Spleen (tissue), 7 donors: ENCODE results near the gene MOB2.

Experiments used
- POLR2A ChIP-seq, 3 donors: fragments of 450-650 bp; IDR thresholded peaks; one replicate each; pipeline ENCODE4 v1.5.1; 2017; ENCODE audit warnings: antibody characterized with exemption in 3 of 3, mild to moderate bottlenecking in 1 of 3
- TF ChIP-seq, protein P1 (sequence below), 11 experiments: fragments of 200-600 bp in 7 of 11; fragments of 450-650 bp in 4 of 11; sonication (generic) in 4 of 11; IDR thresholded peaks in 8 of 11; conservative IDR thresholded peaks in 3 of 11; 1 replicate in 7 of 11; 2 replicates in 4 of 11; pipeline versions ENCODE4 v1.4.0 to v1.8.0; 2016 to 2021; ENCODE audit warnings: antibody characterized with exemption in 11 of 11, inconsistent platforms in 4 of 11, mild to moderate bottlenecking in 1 of 11
- donor health status: DM: no; HTN: no; CAD: no; lungs with moderate emphysema.
- donor health status: DM: no; HTN: no; CAD: no.
- donor health status: DM: no; HTN: no; CAD: no.

DNA sequence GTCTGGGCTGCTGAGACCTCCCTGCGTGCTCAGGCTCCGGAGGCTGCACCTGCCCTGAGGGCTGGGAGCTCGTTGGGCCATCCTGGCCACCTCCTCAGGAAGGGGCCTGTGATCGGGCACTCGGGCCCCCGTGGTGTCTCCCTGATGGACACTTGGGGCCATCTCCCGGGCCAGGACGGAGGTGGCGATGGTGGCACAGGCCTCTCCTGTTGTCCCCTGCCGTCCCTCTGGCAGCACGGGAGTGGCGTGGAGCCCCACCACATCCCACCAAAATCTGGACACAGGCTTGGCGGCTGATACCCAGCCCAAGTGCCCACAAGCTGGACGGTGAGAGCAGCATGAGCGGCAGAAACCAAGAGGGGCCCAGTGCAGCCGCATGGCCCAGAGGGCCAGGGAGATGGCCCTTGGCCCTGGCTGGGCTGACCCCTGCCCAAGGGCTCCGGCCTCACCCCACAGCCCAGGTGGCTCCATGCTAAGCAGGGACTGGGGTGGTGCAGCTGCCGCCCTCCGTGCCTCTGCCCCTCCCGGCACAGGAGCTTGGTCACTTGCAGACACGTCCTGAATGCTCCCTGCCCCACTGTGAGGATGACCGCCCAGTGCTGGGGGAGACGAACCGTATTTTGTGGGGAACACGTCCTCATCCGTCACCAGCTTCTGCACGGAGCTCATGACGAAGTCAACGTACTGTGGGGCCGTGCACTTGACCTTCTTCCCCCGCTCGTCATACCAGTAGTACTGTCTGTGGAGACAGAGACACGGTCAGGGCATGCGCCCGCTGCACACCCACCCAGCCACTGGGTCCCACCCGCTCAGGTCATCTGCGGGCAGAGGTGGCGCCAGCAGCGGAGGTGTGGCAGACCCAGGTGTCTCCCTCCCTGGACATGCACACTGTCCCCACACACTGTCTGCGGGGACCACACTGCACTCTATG lies 15.6 kb downstream of the MOB2 start:
- no peak for TF ChIP-seq POLR2A (IDR thresholded peaks at IDR 0.05)
- TF ChIP-seq, protein P1, sequence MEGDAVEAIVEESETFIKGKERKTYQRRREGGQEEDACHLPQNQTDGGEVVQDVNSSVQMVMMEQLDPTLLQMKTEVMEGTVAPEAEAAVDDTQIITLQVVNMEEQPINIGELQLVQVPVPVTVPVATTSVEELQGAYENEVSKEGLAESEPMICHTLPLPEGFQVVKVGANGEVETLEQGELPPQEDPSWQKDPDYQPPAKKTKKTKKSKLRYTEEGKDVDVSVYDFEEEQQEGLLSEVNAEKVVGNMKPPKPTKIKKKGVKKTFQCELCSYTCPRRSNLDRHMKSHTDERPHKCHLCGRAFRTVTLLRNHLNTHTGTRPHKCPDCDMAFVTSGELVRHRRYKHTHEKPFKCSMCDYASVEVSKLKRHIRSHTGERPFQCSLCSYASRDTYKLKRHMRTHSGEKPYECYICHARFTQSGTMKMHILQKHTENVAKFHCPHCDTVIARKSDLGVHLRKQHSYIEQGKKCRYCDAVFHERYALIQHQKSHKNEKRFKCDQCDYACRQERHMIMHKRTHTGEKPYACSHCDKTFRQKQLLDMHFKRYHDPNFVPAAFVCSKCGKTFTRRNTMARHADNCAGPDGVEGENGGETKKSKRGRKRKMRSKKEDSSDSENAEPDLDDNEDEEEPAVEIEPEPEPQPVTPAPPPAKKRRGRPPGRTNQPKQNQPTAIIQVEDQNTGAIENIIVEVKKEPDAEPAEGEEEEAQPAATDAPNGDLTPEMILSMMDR (IDR thresholded peaks at IDR 0.05 in 8 of 11, conservative IDR thresholded peaks at IDR 0.05 in 3 of 11): no peak
